GM12891 (cell line): ENCODE results near the gene ADAT3.
"Not testable (repeated sequence)": the region's sequence is repeated elsewhere in the genome, so short reads cannot be mapped to it uniquely, and the experiment has no call there.

Source experiments
- PAX5 ChIP-seq: IDR thresholded peaks from 2 replicates; pipeline ENCODE4 v1.6.1; 2011; ENCODE audit warnings: low read length, moderate library complexity, mild to moderate bottlenecking; ENCODE audit not compliant: insufficient read depth, severe bottlenecking
- POLR2A ChIP-seq: IDR thresholded peaks from 2 replicates; pipeline ENCODE4 v1.6.1; 2011; ENCODE audit warnings: low read depth, low read length, control low read depth
- POLR2AphosphoS5 ChIP-seq: IDR thresholded peaks from 2 replicates; pipeline ENCODE4 v1.6.1; 2011; ENCODE audit warnings: low read depth, low read length, control low read depth
- POU2F2 ChIP-seq: IDR thresholded peaks from 2 replicates; pipeline ENCODE4 v1.6.1; 2011; ENCODE audit warnings: low read depth, mild to moderate bottlenecking, control low read depth, low read length, moderate library complexity
- SPI1 ChIP-seq: IDR thresholded peaks from 2 replicates; pipeline ENCODE4 v1.6.1; 2011; ENCODE audit warnings: low read depth, low read length, control low read depth
- TAF1 ChIP-seq: IDR thresholded peaks from 2 replicates; pipeline ENCODE4 v1.6.1; 2011; ENCODE audit warnings: low read depth, low read length, control low read depth

DNA sequence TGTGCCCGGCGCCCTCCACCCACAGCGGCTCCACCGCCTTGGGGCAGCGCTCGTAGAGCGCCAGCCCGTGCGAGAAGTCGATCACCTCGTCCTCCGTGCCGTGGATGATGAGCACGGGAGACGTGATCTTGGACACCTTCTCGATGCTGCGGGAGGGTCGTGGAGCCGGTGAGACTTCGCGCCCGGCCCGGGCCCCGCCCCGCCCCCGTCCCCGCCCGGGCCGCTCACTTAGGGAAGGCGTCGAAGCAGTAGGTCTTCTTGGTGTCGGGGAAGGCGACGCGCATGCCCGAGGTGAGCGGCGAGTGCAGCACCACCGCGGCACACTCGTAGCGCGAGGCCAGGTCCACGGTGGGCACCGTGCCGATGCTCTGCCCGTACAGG lies 27.9 kb upstream of the ADAT3 start:
- TF ChIP-seq POLR2AphosphoS5, SPI1, POLR2A, TAF1, POU2F2, PAX5: not testable (repeated sequence)
